ENCODE measurements around the gene GPATCH4.
A peak's percentile ranks its signal among the peaks of the same experiment; 100 is the strongest.
"Not testable (repeated sequence)": the region's sequence is repeated elsewhere in the genome, so short reads cannot be mapped to it uniquely, and the experiment has no call there.

The GPATCH4 gene

GRCh38 chr1:156619582-156619955, 18.3 kb upstream of the GPATCH4 start:
- TF ChIP-seq, protein P1, sequence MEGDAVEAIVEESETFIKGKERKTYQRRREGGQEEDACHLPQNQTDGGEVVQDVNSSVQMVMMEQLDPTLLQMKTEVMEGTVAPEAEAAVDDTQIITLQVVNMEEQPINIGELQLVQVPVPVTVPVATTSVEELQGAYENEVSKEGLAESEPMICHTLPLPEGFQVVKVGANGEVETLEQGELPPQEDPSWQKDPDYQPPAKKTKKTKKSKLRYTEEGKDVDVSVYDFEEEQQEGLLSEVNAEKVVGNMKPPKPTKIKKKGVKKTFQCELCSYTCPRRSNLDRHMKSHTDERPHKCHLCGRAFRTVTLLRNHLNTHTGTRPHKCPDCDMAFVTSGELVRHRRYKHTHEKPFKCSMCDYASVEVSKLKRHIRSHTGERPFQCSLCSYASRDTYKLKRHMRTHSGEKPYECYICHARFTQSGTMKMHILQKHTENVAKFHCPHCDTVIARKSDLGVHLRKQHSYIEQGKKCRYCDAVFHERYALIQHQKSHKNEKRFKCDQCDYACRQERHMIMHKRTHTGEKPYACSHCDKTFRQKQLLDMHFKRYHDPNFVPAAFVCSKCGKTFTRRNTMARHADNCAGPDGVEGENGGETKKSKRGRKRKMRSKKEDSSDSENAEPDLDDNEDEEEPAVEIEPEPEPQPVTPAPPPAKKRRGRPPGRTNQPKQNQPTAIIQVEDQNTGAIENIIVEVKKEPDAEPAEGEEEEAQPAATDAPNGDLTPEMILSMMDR (IDR thresholded peaks at IDR 0.05) = peak; percentile 50
- TF ChIP-seq ZFX (IDR thresholded peaks at IDR 0.05; ENCODE audit: borderline replicate concordance) = no peak
- H3K27ac ChIP-seq = peak overlapping the region; percentile 16; the same call in 1 of the 2 replicates

DNA sequence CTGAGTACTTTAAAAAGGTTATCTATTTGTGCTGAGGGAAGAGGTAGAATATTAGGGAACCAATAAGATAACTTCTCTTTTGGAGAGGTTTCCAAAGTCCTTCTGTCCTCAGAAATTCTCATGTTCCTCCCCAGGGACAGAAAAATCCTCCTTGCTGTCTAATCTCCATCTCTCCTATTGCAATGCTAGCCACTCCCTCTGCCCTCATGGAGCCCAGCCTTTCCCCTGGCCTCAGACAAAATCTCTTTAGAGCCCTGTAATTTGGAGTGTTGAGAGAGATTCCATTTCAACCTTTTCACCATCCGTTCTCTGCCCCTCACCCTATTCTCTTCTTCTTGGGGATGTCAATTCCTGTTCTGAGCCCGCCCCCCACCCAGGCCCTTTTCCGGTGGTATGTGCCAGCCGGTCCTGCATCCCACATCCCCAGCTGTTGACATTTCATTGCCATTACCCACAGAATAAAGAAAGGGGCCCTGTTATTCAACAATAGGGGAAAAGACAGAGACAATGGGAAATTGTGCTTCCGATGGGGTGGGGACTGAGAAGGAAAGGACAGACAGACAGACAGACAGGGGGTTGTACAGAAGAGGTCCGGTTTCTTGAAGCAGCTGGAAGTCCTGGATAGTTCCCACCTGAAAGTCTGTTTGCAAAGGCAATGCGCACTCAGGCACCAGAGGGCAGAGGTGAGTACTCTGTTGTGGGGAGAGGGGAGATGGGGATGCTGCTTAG, 17.7 kb upstream of the GPATCH4 start, which contains the start of gene HAPLN2:
TSS of gene HAPLN2 (plus strand) at position 563 of the 729 bp plus-strand sequence. CDS start 4,076 bp downstream, outside the sequence.
- peak within 1 kb of the TSS; percentile 100 for H3K27ac ChIP-seq
- no peak for TF ChIP-seq ZFX (IDR thresholded peaks at IDR 0.05; ENCODE audit: borderline replicate concordance)
- TF ChIP-seq, protein P1 (IDR thresholded peaks at IDR 0.05) = peak; percentile 82

DNA sequence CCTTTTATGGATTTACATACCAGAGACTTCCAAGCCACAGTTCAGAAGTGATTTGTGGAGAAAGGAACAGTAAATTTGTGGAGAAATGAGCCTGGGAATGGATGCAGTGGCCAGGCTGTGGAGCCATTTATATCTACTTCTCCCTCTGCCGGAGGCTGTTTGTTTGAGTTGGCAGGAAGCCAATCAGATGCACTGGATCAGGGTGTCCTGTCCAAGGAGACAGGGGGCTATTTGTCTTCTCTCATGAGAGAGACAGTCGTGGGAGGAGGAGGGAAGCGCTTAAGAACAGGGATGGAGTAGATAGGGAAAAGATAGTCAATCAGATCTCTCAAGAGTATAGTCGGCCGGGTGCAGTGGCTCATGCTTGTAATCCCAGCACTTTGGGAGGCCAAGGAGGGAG, 15.2 kb upstream of the GPATCH4 start:
- H3K27ac ChIP-seq = peak overlapping the region; percentile 100
- TF ChIP-seq ZFX (IDR thresholded peaks at IDR 0.05; ENCODE audit: borderline replicate concordance) = no peak
- TF ChIP-seq, protein P1 (IDR thresholded peaks at IDR 0.05) = peak; percentile 24; the same call in 1 of the 2 replicates

DNA sequence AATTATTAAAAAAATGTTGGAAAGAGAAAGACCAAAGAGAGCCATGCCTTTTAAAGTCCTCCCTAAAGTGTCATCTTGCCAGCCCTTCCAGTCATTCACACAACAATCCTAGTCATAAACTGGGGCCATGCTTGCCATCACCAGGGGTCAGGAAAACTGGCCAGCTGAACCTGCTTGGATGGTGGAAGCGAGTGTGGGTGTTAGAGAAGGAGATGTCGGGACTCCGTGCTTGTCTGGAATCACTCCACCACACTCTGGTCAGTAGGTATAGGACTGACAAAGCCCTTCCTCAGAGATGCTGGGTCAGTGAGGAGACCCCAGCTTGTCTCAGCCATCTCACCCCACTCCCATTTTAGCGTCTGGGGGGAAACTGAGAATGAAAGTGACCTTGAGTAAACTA, 14.7 kb upstream of the GPATCH4 start:
- peak overlapping the region; percentile 100 for H3K27ac ChIP-seq
- TF ChIP-seq, protein P1 (IDR thresholded peaks at IDR 0.05) = no peak
- TF ChIP-seq ZFX (IDR thresholded peaks at IDR 0.05; ENCODE audit: borderline replicate concordance) = no peak

- peak overlapping the region; percentile 81 for H3K27ac ChIP-seq
- TF ChIP-seq, protein P1 (IDR thresholded peaks at IDR 0.05) = no peak
- TF ChIP-seq ZFX (IDR thresholded peaks at IDR 0.05; ENCODE audit: borderline replicate concordance) = no peak
Measured at GRCh38 chr1:156612666-156613065, 11.4 kb upstream of the GPATCH4 start.

GRCh38 chr1:156610072-156610471, 8.8 kb upstream of the GPATCH4 start:
- H3K27ac ChIP-seq = not testable (repeated sequence)

DNA sequence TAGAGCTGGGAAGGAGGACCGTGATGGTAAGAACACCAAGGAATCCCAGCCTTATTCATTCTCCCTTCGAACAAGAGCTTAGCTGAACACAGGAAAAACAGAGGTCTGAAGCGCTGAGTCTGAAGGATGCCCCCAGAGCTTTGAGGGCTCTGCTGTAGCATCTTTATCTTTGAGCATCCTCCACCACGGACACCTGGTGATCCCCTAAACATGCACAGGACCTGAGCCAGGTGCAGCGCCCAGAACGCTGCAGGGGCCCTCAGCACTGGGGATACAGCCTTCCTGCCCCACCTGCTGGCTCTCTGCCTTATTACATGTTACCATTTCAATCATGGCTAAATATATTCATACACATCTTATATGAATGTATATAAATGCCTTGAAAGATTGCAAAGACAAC, 7.7 kb upstream of the GPATCH4 start:
- 0 out of 2 replicates have a peak overlapping the region, but pooled peaks have one; percentile 7 for H3K27ac ChIP-seq
- no peak for TF ChIP-seq ZFX (IDR thresholded peaks at IDR 0.05; ENCODE audit: borderline replicate concordance)
- TF ChIP-seq, protein P1 (IDR thresholded peaks at IDR 0.05) = peak; percentile 76

Data from 22Rv1 (cell line).